ENCODE results near the gene MRPL37. TPM values are rescaled to one million over a fixed set of nuclear protein-coding genes. Genes with fewer than 3 reads are reported as not detected.
A peak's percentile ranks its signal among the peaks of the same experiment; 100 is the strongest.

The MRPL37 gene
- polyA plus RNA-seq, 2 of the 4 experiments (the other 2 are of a cell fraction) = 16.2 to 68.9 TPM

DNA sequence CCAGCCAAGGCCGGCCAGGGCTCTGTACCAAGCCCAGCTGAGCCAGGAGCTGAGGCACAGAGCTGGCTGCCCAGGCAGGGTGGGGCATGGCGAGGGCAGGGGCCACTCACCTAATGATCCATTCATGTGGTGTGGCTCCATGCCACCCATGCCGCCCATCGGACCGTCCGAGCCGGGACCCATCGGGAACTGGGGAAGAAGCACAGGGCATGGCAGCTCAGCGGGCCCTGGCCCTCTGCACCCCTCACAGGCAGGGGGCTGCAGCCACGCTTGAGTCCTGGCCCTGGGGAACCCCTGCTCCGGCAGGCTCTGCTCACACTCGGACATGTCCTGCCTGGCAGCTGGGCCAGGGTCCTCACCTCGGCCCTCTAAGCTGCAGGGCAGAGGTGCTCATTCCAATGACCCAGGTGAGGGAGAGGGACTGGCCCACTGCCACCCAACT lies 28.7 kb downstream of the MRPL37 start:
- FAIRE-seq = no peak
- H3K9me3 ChIP-seq = no peaks in the 10 kb centered on the region
- no peak overlapping the region for H3K4me2 ChIP-seq
- TF ChIP-seq RCOR1 (IDR thresholded peaks at IDR 0.05; ENCODE audit: low read depth, low read length) = no peak
- TF ChIP-seq RNF2 (IDR thresholded peaks at IDR 0.05; ENCODE audit: borderline replicate concordance, low read depth) = no peak
- TF ChIP-seq CHD4 (IDR thresholded peaks at IDR 0.05; ENCODE audit: borderline replicate concordance) = no peak
- TF ChIP-seq, protein P1, sequence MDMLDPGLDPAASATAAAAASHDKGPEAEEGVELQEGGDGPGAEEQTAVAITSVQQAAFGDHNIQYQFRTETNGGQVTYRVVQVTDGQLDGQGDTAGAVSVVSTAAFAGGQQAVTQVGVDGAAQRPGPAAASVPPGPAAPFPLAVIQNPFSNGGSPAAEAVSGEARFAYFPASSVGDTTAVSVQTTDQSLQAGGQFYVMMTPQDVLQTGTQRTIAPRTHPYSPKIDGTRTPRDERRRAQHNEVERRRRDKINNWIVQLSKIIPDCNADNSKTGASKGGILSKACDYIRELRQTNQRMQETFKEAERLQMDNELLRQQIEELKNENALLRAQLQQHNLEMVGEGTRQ (IDR thresholded peaks at IDR 0.05) = no peak
- TF ChIP-seq ZFP36 (IDR thresholded peaks at IDR 0.05; ENCODE audit: borderline replicate concordance, partially characterized antibody) = no peak
- no peak for TF ChIP-seq SMC3 (IDR thresholded peaks at IDR 0.05)
- TF ChIP-seq MYC (IDR thresholded peaks at IDR 0.05; ENCODE audit: borderline replicate concordance, low read length) = no peak
- TF ChIP-seq CBX8 (IDR thresholded peaks at IDR 0.05) = no peak
- TF ChIP-seq, protein P2, sequence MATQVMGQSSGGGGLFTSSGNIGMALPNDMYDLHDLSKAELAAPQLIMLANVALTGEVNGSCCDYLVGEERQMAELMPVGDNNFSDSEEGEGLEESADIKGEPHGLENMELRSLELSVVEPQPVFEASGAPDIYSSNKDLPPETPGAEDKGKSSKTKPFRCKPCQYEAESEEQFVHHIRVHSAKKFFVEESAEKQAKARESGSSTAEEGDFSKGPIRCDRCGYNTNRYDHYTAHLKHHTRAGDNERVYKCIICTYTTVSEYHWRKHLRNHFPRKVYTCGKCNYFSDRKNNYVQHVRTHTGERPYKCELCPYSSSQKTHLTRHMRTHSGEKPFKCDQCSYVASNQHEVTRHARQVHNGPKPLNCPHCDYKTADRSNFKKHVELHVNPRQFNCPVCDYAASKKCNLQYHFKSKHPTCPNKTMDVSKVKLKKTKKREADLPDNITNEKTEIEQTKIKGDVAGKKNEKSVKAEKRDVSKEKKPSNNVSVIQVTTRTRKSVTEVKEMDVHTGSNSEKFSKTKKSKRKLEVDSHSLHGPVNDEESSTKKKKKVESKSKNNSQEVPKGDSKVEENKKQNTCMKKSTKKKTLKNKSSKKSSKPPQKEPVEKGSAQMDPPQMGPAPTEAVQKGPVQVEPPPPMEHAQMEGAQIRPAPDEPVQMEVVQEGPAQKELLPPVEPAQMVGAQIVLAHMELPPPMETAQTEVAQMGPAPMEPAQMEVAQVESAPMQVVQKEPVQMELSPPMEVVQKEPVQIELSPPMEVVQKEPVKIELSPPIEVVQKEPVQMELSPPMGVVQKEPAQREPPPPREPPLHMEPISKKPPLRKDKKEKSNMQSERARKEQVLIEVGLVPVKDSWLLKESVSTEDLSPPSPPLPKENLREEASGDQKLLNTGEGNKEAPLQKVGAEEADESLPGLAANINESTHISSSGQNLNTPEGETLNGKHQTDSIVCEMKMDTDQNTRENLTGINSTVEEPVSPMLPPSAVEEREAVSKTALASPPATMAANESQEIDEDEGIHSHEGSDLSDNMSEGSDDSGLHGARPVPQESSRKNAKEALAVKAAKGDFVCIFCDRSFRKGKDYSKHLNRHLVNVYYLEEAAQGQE (IDR thresholded peaks at IDR 0.05) = no peak
- TF ChIP-seq CBX2 (IDR thresholded peaks at IDR 0.05; ENCODE audit: borderline replicate concordance, low read depth) = no peak
- TF ChIP-seq POLR2AphosphoS2 (conservative IDR thresholded peaks at IDR 0.05; ENCODE audit: low read length) = no peak
- TF ChIP-seq ZC3H11A (IDR thresholded peaks at IDR 0.05) = no peak
- no peak for TF ChIP-seq RARB (CRISPR knock-in tag; IDR thresholded peaks at IDR 0.05)
- TF ChIP-seq NR3C1 (IDR thresholded peaks at IDR 0.05) = no peak
- ChIA-PET POLR2A (no interaction called here), CTCF (interaction anchor here (1.5 kb wide), 2 partner anchors 8 to 15 kb away, joined by 4 read pairs; no protein-coding TSS in a partner anchor)
- H3K27ac ChIP-seq = peak overlapping the region in 1 of 2 experiments; percentile 82; a peak in 3 of 6 replicates
- no CpG with 5 or more reads among the region's 13 CpGs for WGBS (ENCODE audit: missing lambda C conversion rate)
- no peak for DNase-seq (ENCODE audit: low read depth in 1 of 2, low spot score in 1 of 2)
- peaks cover 22% of the 10 kb centered on the region; the same call in 1 of the 3 replicates for H3K4me1 ChIP-seq
- no peak overlapping the region for H3K4me3 ChIP-seq
- no peak for ATAC-seq

DNA sequence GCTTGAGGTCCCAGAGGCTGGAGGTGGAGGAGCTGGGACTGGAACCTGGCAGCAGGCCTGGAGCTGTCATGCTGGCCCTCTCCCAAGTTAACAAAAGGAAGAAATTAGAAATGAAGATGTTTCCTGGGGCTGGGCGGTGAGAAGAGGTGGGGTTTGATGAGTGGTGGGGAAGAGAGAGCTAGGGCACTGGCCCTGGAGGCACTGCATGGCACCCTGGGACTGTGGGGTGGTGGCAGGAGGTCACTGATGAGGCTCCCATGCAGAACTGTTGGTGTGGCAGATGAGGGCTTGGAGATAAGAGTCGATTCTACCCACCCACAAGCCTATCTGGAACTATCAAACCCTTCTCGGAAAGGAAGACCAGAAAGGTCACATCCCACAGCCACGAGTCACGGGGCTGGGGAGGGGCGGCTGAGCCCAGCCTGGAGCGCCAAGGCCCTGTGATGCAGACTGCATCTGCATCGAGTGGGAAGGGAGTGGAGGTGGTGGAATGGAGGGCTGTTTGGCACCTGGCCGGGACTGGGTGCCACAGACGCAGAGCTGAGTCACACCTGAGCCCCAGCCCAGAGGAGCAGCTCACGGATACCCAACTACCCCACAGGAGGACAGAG lies 29.4 kb downstream of the MRPL37 start:
- TF ChIP-seq, protein P3, sequence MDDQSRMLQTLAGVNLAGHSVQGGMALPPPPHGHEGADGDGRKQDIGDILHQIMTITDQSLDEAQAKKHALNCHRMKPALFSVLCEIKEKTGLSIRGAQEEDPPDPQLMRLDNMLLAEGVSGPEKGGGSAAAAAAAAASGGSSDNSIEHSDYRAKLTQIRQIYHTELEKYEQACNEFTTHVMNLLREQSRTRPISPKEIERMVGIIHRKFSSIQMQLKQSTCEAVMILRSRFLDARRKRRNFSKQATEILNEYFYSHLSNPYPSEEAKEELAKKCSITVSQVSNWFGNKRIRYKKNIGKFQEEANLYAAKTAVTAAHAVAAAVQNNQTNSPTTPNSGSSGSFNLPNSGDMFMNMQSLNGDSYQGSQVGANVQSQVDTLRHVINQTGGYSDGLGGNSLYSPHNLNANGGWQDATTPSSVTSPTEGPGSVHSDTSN (IDR thresholded peaks at IDR 0.05) = no peak
- TF ChIP-seq ESRRA (IDR thresholded peaks at IDR 0.05; ENCODE audit: borderline replicate concordance, low read length) (no peak), FOSL2 (IDR thresholded peaks at IDR 0.05) (no peak), FOSL2 (CRISPR knock-in tag; IDR thresholded peaks at IDR 0.05) (no peak), EHMT2 (IDR thresholded peaks at IDR 0.05; ENCODE audit: low read depth) (no peak), NR3C1 (IDR thresholded peaks at IDR 0.05) (no peak), HOXB13 (CRISPR knock-in tag; IDR thresholded peaks at IDR 0.05; ENCODE audit: low read depth) (no peak), POLR2A (IDR thresholded peaks at IDR 0.05; ENCODE audit: low read length) (no peak), NPAS2 (CRISPR knock-in tag; IDR thresholded peaks at IDR 0.05; ENCODE audit: borderline replicate concordance) (no peak)
- WGBS (ENCODE audit: missing lambda C conversion rate) = 38% methylated on average over 11 of the region's 11 CpGs
- ATAC-seq = peak; percentile 17 to 50; a peak in 3 of 6 replicates
- no peak overlapping the region for H3K4me3 ChIP-seq
- CTCF ChIA-PET = interaction anchor here (1.4 to 1.5 kb wide), 3 partner anchors 9 to 15 kb away, joined by 3 to 4 read pairs (median 4); no protein-coding TSS in a partner anchor
- peaks cover 22% of the 10 kb centered on the region; the same call in 1 of the 3 replicates for H3K4me1 ChIP-seq
- H3K27ac ChIP-seq = peak overlapping the region in 1 of 2 experiments; percentile 82; a peak in 3 of 6 replicates
- no peaks in the 10 kb centered on the region for H3K9me3 ChIP-seq
- no peak for FAIRE-seq
- POLR2A ChIA-PET = no interaction called here
- H3K4me2 ChIP-seq = peak overlapping the region; percentile 23; the same call in 1 of the 3 replicates
- peak in 1 of 2 experiments; percentile 38 for DNase-seq (ENCODE audit: low read depth in 1 of 2, low spot score in 1 of 2)
